ENCODE measurements around the gene GPR26. TPM values are rescaled to one million over a fixed set of nuclear protein-coding genes. Genes with fewer than 3 reads are reported as not detected.

Gene GPR26, protein sequence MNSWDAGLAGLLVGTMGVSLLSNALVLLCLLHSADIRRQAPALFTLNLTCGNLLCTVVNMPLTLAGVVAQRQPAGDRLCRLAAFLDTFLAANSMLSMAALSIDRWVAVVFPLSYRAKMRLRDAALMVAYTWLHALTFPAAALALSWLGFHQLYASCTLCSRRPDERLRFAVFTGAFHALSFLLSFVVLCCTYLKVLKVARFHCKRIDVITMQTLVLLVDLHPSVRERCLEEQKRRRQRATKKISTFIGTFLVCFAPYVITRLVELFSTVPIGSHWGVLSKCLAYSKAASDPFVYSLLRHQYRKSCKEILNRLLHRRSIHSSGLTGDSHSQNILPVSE
- not detected for total RNA-seq

DNA sequence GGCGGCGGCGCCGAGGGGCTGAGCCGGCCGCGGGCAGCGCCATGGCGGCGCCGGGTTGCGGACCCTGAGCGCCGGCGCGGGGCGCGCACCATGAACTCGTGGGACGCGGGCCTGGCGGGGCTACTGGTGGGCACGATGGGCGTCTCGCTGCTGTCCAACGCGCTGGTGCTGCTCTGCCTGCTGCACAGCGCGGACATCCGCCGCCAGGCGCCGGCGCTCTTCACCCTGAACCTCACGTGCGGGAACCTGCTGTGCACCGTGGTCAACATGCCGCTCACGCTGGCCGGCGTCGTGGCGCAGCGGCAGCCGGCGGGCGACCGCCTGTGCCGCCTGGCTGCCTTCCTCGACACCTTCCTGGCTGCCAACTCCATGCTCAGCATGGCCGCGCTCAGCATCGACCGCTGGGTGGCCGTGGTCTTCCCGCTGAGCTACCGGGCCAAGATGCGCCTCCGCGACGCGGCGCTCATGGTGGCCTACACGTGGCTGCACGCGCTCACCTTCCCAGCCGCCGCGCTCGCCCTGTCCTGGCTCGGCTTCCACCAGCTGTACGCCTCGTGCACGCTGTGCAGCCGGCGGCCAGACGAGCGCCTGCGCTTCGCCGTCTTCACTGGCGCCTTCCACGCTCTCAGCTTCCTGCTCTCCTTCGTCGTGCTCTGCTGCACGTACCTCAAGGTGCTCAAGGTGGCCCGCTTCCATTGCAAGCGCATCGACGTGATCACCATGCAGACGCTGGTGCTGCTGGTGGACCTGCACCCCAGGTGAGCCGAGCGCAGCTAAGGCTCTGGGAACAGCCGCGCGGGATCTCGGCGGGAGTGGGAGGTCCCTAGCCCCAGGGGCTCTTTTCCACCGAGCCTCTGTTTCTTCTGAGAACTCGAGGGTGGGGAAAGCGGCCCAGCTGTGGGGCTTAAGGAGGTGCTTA lies at the start of gene GPR26:
TSS of gene GPR26 (plus strand) at position 38 of the 919 bp plus-strand sequence. CDS start at position 91, 53 bp downstream.
- H3K4me1 ChIP-seq (ENCODE audit: control insufficient read depth in 3 of 3, insufficient read depth in 3 of 3, low read length in 3 of 3), result no peaks in the 10 kb centered on the region
- H3K36me3 ChIP-seq (ENCODE audit: control insufficient read depth in 3 of 3, insufficient read depth in 3 of 3, low read length in 3 of 3), result no peaks in the 10 kb centered on the region
- H3K4me3 ChIP-seq (ENCODE audit: low read length in 3 of 3), result no peak within 1 kb of the TSS
- H3K9me3 ChIP-seq (ENCODE audit: control insufficient read depth in 3 of 3, low read length in 3 of 3), result peaks cover 0 to 2% (median 2%) of the 10 kb centered on the region in 3 donors
- no peak within 1 kb of the TSS for H3K9ac ChIP-seq (ENCODE audit: low read depth in 1 of 3, low read length in 3 of 3)
- H3K27me3 ChIP-seq (ENCODE audit: control insufficient read depth in 3 of 3, insufficient read depth in 3 of 3, low read length in 3 of 3), result peaks cover 44 to 56% (median 52%) of the 10 kb centered on the region in 3 donors
- no peak within 1 kb of the TSS for H3K27ac ChIP-seq (ENCODE audit: low read depth, low read length)

GRCh38 chr10:123618224-123618623 lies 47.9 kb upstream of the GPR26 start:
- Histone ChIP-seq H3K4me3 (ENCODE audit: low read length in 3 of 3) (no peak overlapping the region), H3K36me3 (ENCODE audit: control insufficient read depth in 3 of 3, insufficient read depth in 3 of 3, low read length in 3 of 3) (no peaks in the 10 kb centered on the region), H3K4me1 (ENCODE audit: control insufficient read depth in 3 of 3, insufficient read depth in 3 of 3, low read length in 3 of 3) (no peaks in the 10 kb centered on the region), H3K27me3 (ENCODE audit: control insufficient read depth in 3 of 3, insufficient read depth in 3 of 3, low read length in 3 of 3) (peaks cover 5 to 6% (median 6%) of the 10 kb centered on the region in 3 donors), H3K27ac (ENCODE audit: low read depth, low read length) (no peak overlapping the region), H3K9me3 (ENCODE audit: control insufficient read depth in 3 of 3, low read length in 3 of 3) (no peaks in the 10 kb centered on the region), H3K9ac (ENCODE audit: low read depth in 1 of 3, low read length in 3 of 3) (no peak overlapping the region)

- Histone ChIP-seq H3K4me3 (ENCODE audit: low read length in 3 of 3) (no peak overlapping the region), H3K4me1 (ENCODE audit: control insufficient read depth in 3 of 3, insufficient read depth in 3 of 3, low read length in 3 of 3) (no peaks in the 10 kb centered on the region), H3K27me3 (ENCODE audit: control insufficient read depth in 3 of 3, insufficient read depth in 3 of 3, low read length in 3 of 3) (peaks cover 4 to 6% (median 5%) of the 10 kb centered on the region in 3 donors), H3K36me3 (ENCODE audit: control insufficient read depth in 3 of 3, insufficient read depth in 3 of 3, low read length in 3 of 3) (no peaks in the 10 kb centered on the region), H3K9me3 (ENCODE audit: control insufficient read depth in 3 of 3, low read length in 3 of 3) (no peaks in the 10 kb centered on the region), H3K27ac (ENCODE audit: low read depth, low read length) (no peak overlapping the region), H3K9ac (ENCODE audit: low read depth in 1 of 3, low read length in 3 of 3) (no peak overlapping the region)
Observed at GRCh38 chr10:123619067-123619855, 46.9 kb upstream of the GPR26 start.

DNA sequence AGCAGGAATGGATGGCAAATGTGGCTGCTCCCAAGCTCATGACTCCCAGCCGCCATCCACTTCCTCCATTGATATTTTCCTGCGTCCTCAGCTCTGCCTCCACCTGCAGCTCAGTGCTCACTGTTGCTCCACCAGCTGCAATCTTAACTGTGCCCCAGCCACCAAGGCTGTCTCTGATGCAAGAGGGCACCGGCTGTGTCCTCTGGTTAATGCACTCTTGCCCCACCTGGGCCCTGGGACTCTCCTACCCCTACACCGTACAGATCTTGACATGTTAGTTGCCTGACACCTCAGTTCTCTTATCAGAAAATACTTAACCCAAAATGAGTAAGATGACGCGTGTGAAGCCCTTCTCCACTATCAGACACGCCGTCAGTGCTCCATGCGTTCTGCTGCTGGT lies 45.5 kb upstream of the GPR26 start:
- Histone ChIP-seq H3K27ac (ENCODE audit: low read depth, low read length) (no peak overlapping the region), H3K9ac (ENCODE audit: low read depth in 1 of 3, low read length in 3 of 3) (no peak overlapping the region), H3K4me3 (ENCODE audit: low read length in 3 of 3) (no peak overlapping the region)

DNA sequence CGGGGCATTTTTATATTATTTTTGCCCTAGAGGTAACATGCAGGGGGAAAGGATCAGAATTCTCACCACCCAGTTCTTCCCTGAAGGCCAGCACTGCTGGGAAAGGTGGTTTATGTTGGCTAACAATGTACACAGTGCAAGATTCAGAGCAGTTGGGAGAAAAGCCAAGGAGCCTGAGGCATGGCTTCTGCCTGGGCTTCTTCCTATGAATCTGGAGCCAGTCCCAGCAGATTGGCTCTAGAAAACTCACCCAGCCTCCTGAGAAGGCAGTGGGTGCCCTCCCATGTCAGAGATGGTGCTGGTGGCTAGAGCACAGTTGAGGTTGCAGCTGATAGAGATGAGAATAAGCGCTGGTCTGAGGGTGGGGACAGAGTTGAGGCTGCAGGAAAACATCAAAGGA lies 44.7 kb upstream of the GPR26 start:
- Histone ChIP-seq H3K36me3 (ENCODE audit: control insufficient read depth in 3 of 3, insufficient read depth in 3 of 3, low read length in 3 of 3) (no peaks in the 10 kb centered on the region), H3K4me3 (ENCODE audit: low read length in 3 of 3) (no peak overlapping the region), H3K27me3 (ENCODE audit: control insufficient read depth in 3 of 3, insufficient read depth in 3 of 3, low read length in 3 of 3) (peaks cover 4 to 6% (median 5%) of the 10 kb centered on the region in 3 donors), H3K9me3 (ENCODE audit: control insufficient read depth in 3 of 3, low read length in 3 of 3) (no peaks in the 10 kb centered on the region), H3K4me1 (ENCODE audit: control insufficient read depth in 3 of 3, insufficient read depth in 3 of 3, low read length in 3 of 3) (no peaks in the 10 kb centered on the region), H3K27ac (ENCODE audit: low read depth, low read length) (no peak overlapping the region), H3K9ac (ENCODE audit: low read depth in 1 of 3, low read length in 3 of 3) (no peak overlapping the region)

More for the DNA sequence above, 45.5 kb upstream of the GPR26 start:
- Histone ChIP-seq H3K9me3 (ENCODE audit: control insufficient read depth in 3 of 3, low read length in 3 of 3) (no peaks in the 10 kb centered on the region), H3K27me3 (ENCODE audit: control insufficient read depth in 3 of 3, insufficient read depth in 3 of 3, low read length in 3 of 3) (peaks cover 4 to 6% (median 5%) of the 10 kb centered on the region in 3 donors), H3K4me1 (ENCODE audit: control insufficient read depth in 3 of 3, insufficient read depth in 3 of 3, low read length in 3 of 3) (no peaks in the 10 kb centered on the region), H3K36me3 (ENCODE audit: control insufficient read depth in 3 of 3, insufficient read depth in 3 of 3, low read length in 3 of 3) (no peaks in the 10 kb centered on the region)

- Histone ChIP-seq H3K4me3 (ENCODE audit: low read length in 3 of 3) (no peak overlapping the region), H3K27ac (ENCODE audit: low read depth, low read length) (no peak overlapping the region), H3K9ac (ENCODE audit: low read depth in 1 of 3, low read length in 3 of 3) (no peak overlapping the region), H3K36me3 (ENCODE audit: control insufficient read depth in 3 of 3, insufficient read depth in 3 of 3, low read length in 3 of 3) (no peaks in the 10 kb centered on the region), H3K4me1 (ENCODE audit: control insufficient read depth in 3 of 3, insufficient read depth in 3 of 3, low read length in 3 of 3) (no peaks in the 10 kb centered on the region), H3K9me3 (ENCODE audit: control insufficient read depth in 3 of 3, low read length in 3 of 3) (no peaks in the 10 kb centered on the region), H3K27me3 (ENCODE audit: control insufficient read depth in 3 of 3, insufficient read depth in 3 of 3, low read length in 3 of 3) (peaks cover 4 to 6% (median 5%) of the 10 kb centered on the region in 3 donors)
Observed at GRCh38 chr10:123621916-123622315, 44.2 kb upstream of the GPR26 start.

- Histone ChIP-seq H3K36me3 (ENCODE audit: control insufficient read depth in 3 of 3, insufficient read depth in 3 of 3, low read length in 3 of 3) (no peaks in the 10 kb centered on the region), H3K9ac (ENCODE audit: low read depth in 1 of 3, low read length in 3 of 3) (no peak overlapping the region), H3K4me1 (ENCODE audit: control insufficient read depth in 3 of 3, insufficient read depth in 3 of 3, low read length in 3 of 3) (no peaks in the 10 kb centered on the region), H3K27ac (ENCODE audit: low read depth, low read length) (no peak overlapping the region), H3K9me3 (ENCODE audit: control insufficient read depth in 3 of 3, low read length in 3 of 3) (no peaks in the 10 kb centered on the region), H3K27me3 (ENCODE audit: control insufficient read depth in 3 of 3, insufficient read depth in 3 of 3, low read length in 3 of 3) (peaks cover 4 to 6% (median 5%) of the 10 kb centered on the region in 3 donors), H3K4me3 (ENCODE audit: low read length in 3 of 3) (no peak overlapping the region)
Observed at GRCh38 chr10:123622381-123622780, 43.8 kb upstream of the GPR26 start.

- H3K36me3 ChIP-seq (ENCODE audit: control insufficient read depth in 3 of 3, insufficient read depth in 3 of 3, low read length in 3 of 3), result no peaks in the 10 kb centered on the region
- H3K4me3 ChIP-seq (ENCODE audit: low read length in 3 of 3), result no peak overlapping the region
- peaks cover 0 to 2% (median 0%) of the 10 kb centered on the region in 3 donors for H3K9me3 ChIP-seq (ENCODE audit: control insufficient read depth in 3 of 3, low read length in 3 of 3)
- H3K4me1 ChIP-seq (ENCODE audit: control insufficient read depth in 3 of 3, insufficient read depth in 3 of 3, low read length in 3 of 3), result no peaks in the 10 kb centered on the region
- peaks cover 4 to 6% (median 5%) of the 10 kb centered on the region in 3 donors for H3K27me3 ChIP-seq (ENCODE audit: control insufficient read depth in 3 of 3, insufficient read depth in 3 of 3, low read length in 3 of 3)
- H3K27ac ChIP-seq (ENCODE audit: low read depth, low read length), result no peak overlapping the region
- H3K9ac ChIP-seq (ENCODE audit: low read depth in 1 of 3, low read length in 3 of 3), result no peak overlapping the region
Observed at GRCh38 chr10:123624086-123624485, 42.1 kb upstream of the GPR26 start.

- H3K9ac ChIP-seq (ENCODE audit: low read depth in 1 of 3, low read length in 3 of 3), result no peak overlapping the region
- peaks cover 0 to 2% (median 2%) of the 10 kb centered on the region in 3 donors for H3K9me3 ChIP-seq (ENCODE audit: control insufficient read depth in 3 of 3, low read length in 3 of 3)
- H3K27me3 ChIP-seq (ENCODE audit: control insufficient read depth in 3 of 3, insufficient read depth in 3 of 3, low read length in 3 of 3), result peaks cover 2 to 5% (median 4%) of the 10 kb centered on the region in 3 donors
- H3K27ac ChIP-seq (ENCODE audit: low read depth, low read length), result no peak overlapping the region
- H3K36me3 ChIP-seq (ENCODE audit: control insufficient read depth in 3 of 3, insufficient read depth in 3 of 3, low read length in 3 of 3), result no peaks in the 10 kb centered on the region
- no peak overlapping the region for H3K4me3 ChIP-seq (ENCODE audit: low read length in 3 of 3)
- no peaks in the 10 kb centered on the region for H3K4me1 ChIP-seq (ENCODE audit: control insufficient read depth in 3 of 3, insufficient read depth in 3 of 3, low read length in 3 of 3)
Observed at GRCh38 chr10:123633106-123633505, 33.0 kb upstream of the GPR26 start.
